H1 (cell line): ENCODE measurements around the gene UMAD1. TPM values are rescaled to one million over a fixed set of nuclear protein-coding genes. Genes with fewer than 3 reads are reported as not detected.

Source experiments
- CTCF ChIA-PET: fragments of 300-600 bp; sonication (Branson Sonifier 250); formaldehyde crosslinking; loops from one replicate; lab custom pipeline; 2021; ENCODE audit not compliant: partially characterized antibody; lab: Charles Lee
- POLR2A ChIA-PET: fragments of 300-600 bp; sonication (Branson Sonifier 250); formaldehyde crosslinking; loops from one replicate; lab custom pipeline; 2021; ENCODE audit warnings: inconsistent platforms; ENCODE audit not compliant: partially characterized antibody; lab: Charles Lee
- DNase-seq, 2 experiments: peaks; one replicate each; pipeline versions ENCODE4 v3.0.0 to v3.0.0-alpha.2; 2010 to 2022; ENCODE audit warnings: low spot score in 2 of 2, low read depth in 1 of 2, mixed read lengths in 1 of 2
- FAIRE-seq: peaks from 2 replicates; lab custom pipeline; 2011; peaks lifted over from hg19 to GRCh38; lab: Jason Lieb, UNC
- H2AFZ ChIP-seq: 2 replicates; pipeline ENCODE4 v1.8.1; 2012; ENCODE audit warnings: low read length, inconsistent platforms
- H2AK5ac ChIP-seq: 2 replicates; pipeline ENCODE4 v1.6.1; 2013; ENCODE audit warnings: low read depth, low read length
- H2BK120ac ChIP-seq: replicated peaks from 2 replicates; pipeline ENCODE3; 2013; ENCODE audit warnings: low read depth, low read length, inconsistent platforms
- H2BK12ac ChIP-seq: 2 replicates; pipeline ENCODE4 v1.6.1; 2013; ENCODE audit warnings: low read depth, low read length
- H2BK15ac ChIP-seq: 2 replicates; pipeline ENCODE4 v1.6.1; 2013; ENCODE audit warnings: low read length
- H2BK20ac ChIP-seq: 2 replicates; pipeline ENCODE4 v1.6.1; 2013; ENCODE audit warnings: low read length
- H2BK5ac ChIP-seq: 2 replicates; pipeline ENCODE4 v1.6.1; 2013; ENCODE audit warnings: low read depth, low read length
- H3K14ac ChIP-seq: 2 replicates; pipeline ENCODE4 v1.6.1; 2013; ENCODE audit warnings: inconsistent platforms; ENCODE audit not compliant: insufficient read length
- H3K18ac ChIP-seq: 2 replicates; pipeline ENCODE4 v1.6.1; 2013; ENCODE audit warnings: low read length; ENCODE audit errors: extremely low read depth
- H3K23ac ChIP-seq: 2 replicates; pipeline ENCODE4 v1.6.1; 2013; ENCODE audit warnings: inconsistent platforms; ENCODE audit not compliant: insufficient read length
- H3K23me2 ChIP-seq: 2 replicates; pipeline ENCODE4 v1.6.1; 2013; ENCODE audit warnings: low read depth, low read length
- H3K27ac ChIP-seq: 2 replicates; pipeline ENCODE4 v1.6.1; 2011; ENCODE audit warnings: low read depth, low read length, inconsistent platforms
- H3K27me3 ChIP-seq, 4 experiments: replicated peaks in 1 of 4; 1 replicate in 1 of 4; 2 replicates in 3 of 4; pipeline versions ENCODE4 v1.6.1 to v1.8.1; 2011 to 2013; ENCODE audit warnings: low read length in 3 of 4, mild to moderate bottlenecking in 3 of 4, inconsistent platforms in 2 of 4, mixed read lengths in 2 of 4, moderate library complexity in 1 of 4; ENCODE audit not compliant: control insufficient read depth in 3 of 4, insufficient read depth in 3 of 4; ENCODE audit errors: extremely low read depth in 1 of 4
- H3K36me3 ChIP-seq, 4 experiments: 2 replicates each; pipeline versions ENCODE4 v1.6.1 to v1.8.1; 2011 to 2013; ENCODE audit warnings: mild to moderate bottlenecking in 4 of 4, low read length in 3 of 4, moderate library complexity in 2 of 4, control low read depth in 1 of 4, inconsistent platforms in 1 of 4; ENCODE audit not compliant: insufficient read depth in 4 of 4, control insufficient read depth in 2 of 4
- H3K4ac ChIP-seq: replicated peaks from 2 replicates; pipeline ENCODE3; 2013; ENCODE audit warnings: low read length, low read depth, mixed read lengths, inconsistent platforms; ENCODE audit not compliant: insufficient read length
- H3K4me1 ChIP-seq, 4 experiments: replicated peaks in 1 of 4; 1 replicate in 1 of 4; 2 replicates in 3 of 4; pipeline versions ENCODE4 v1.6.1 to v1.8.1; 2011 to 2013; ENCODE audit warnings: low read length in 3 of 4, inconsistent platforms in 2 of 4, mixed read lengths in 1 of 4; ENCODE audit not compliant: insufficient read depth in 4 of 4, control insufficient read depth in 3 of 4
- H3K4me2 ChIP-seq, 2 experiments: 2 replicates each; pipeline versions ENCODE4 v1.6.1 to v1.8.1; 2011 to 2013; ENCODE audit warnings: low read depth in 2 of 2, low read length in 2 of 2, control low read depth in 1 of 2, inconsistent platforms in 1 of 2, mild to moderate bottlenecking in 1 of 2; ENCODE audit not compliant: insufficient read depth in 1 of 2
- H3K4me3 ChIP-seq, 4 experiments: fragments of 200-600, 300-600 bp in 1 of 4; sonication (generic), shearing (Covaris generic), sonication (Bioruptor Twin) in 1 of 4; 2 replicates each; pipeline versions ENCODE4 v1.5.1 to v1.8.1; 2011 to 2016; ENCODE audit warnings: low read length in 4 of 4, low read depth in 3 of 4, control low read depth in 2 of 4, inconsistent platforms in 2 of 4, mild to moderate bottlenecking in 2 of 4, mixed read lengths in 1 of 4, moderate library complexity in 1 of 4; ENCODE audit not compliant: insufficient read depth in 2 of 4; ENCODE audit errors: extremely low read depth in 1 of 4
- H3K56ac ChIP-seq: replicated peaks from 2 replicates; pipeline ENCODE3; 2013; ENCODE audit warnings: low read depth, mild to moderate bottlenecking, mixed read lengths, low read length, inconsistent platforms; ENCODE audit not compliant: insufficient read length
- H3K79me1 ChIP-seq: 2 replicates; pipeline ENCODE4 v1.6.1; 2013; ENCODE audit warnings: low read depth, low read length, control low read depth
- H3K79me2 ChIP-seq, 2 experiments: 2 replicates each; pipeline versions ENCODE4 v1.6.1 to v1.8.1; 2012 to 2013; ENCODE audit warnings: low read length in 2 of 2, mild to moderate bottlenecking in 2 of 2, inconsistent platforms in 1 of 2; ENCODE audit not compliant: insufficient read depth in 2 of 2, control insufficient read depth in 1 of 2
- H3K9ac ChIP-seq, 4 experiments: replicated peaks in 1 of 4; 1 replicate in 1 of 4; 2 replicates in 3 of 4; pipeline versions ENCODE4 v1.6.1 to v1.8.1; 2011 to 2013; ENCODE audit warnings: low read depth in 3 of 4, low read length in 3 of 4, control low read depth in 2 of 4, mild to moderate bottlenecking in 2 of 4, moderate library complexity in 2 of 4, inconsistent platforms in 1 of 4; ENCODE audit errors: extremely low read depth in 1 of 4
- H3K9me3 ChIP-seq, 2 experiments: 2 replicates each; pipeline versions ENCODE4 v1.6.1 to v1.8.1; 2012 to 2013; ENCODE audit warnings: mild to moderate bottlenecking in 2 of 2, moderate library complexity in 2 of 2, control low read depth in 1 of 2, inconsistent platforms in 1 of 2, low read depth in 1 of 2, low read length in 1 of 2, mixed read lengths in 1 of 2; ENCODE audit not compliant: insufficient read depth in 2 of 2
- H4K20me1 ChIP-seq, 2 experiments: replicated peaks in 1 of 2; 2 replicates each; pipeline versions ENCODE3 to v1.8.1; 2011 to 2013; ENCODE audit warnings: inconsistent platforms in 2 of 2, low read length in 2 of 2, mild to moderate bottlenecking in 1 of 2; ENCODE audit not compliant: insufficient read depth in 2 of 2, control insufficient read depth in 1 of 2
- H4K5ac ChIP-seq: 2 replicates; pipeline ENCODE4 v1.6.1; 2013; ENCODE audit warnings: low read length, low read depth, mixed read lengths, inconsistent platforms; ENCODE audit not compliant: insufficient read length
- H4K8ac ChIP-seq: 2 replicates; pipeline ENCODE4 v1.8.0; 2013; ENCODE audit warnings: mild to moderate bottlenecking, moderate library complexity, low read length, inconsistent platforms; ENCODE audit not compliant: insufficient read depth; ENCODE audit errors: extremely low read depth
- H4K91ac ChIP-seq: replicated peaks from 2 replicates; pipeline ENCODE3; 2013; ENCODE audit warnings: low read length, mixed read lengths, inconsistent platforms; ENCODE audit not compliant: insufficient read length
- CBX8 ChIP-seq: fragments of 300-800, 300-1000 bp; sonication (generic); IDR thresholded peaks from 2 replicates; pipeline ENCODE4 v1.7.1; 2016; ENCODE audit warnings: low read depth, low read length, borderline replicate concordance
- EP300 ChIP-seq, 2 experiments: IDR thresholded peaks; 1 replicate in 1 of 2; 2 replicates in 1 of 2; pipeline ENCODE4 v1.6.1; 2011 to 2012; ENCODE audit warnings: low read depth in 2 of 2, low read length in 2 of 2, mild to moderate bottlenecking in 2 of 2, borderline replicate concordance in 1 of 2, inconsistent platforms in 1 of 2, moderate library complexity in 1 of 2
- RXRA ChIP-seq: IDR thresholded peaks from 2 replicates; pipeline ENCODE4 v1.6.1; 2011; ENCODE audit warnings: low read depth, mild to moderate bottlenecking, low read length, moderate library complexity; ENCODE audit not compliant: insufficient read depth
- SIN3A ChIP-seq, 2 experiments: IDR thresholded peaks in 1 of 2; conservative IDR thresholded peaks in 1 of 2; 2 replicates each; pipeline ENCODE4 v1.6.1; 2011 to 2012; ENCODE audit warnings: low read length in 2 of 2, improper control_type of control experiment in 1 of 2, low read depth in 1 of 2, mild to moderate bottlenecking in 1 of 2
- WGBS, 2 experiments: shearing (Covaris generic) in 1 of 2; methylation state at CpG; one replicate each; pipeline versions ENCODE4 v1.1.6 to v1.1.7; 2013 to 2015; ENCODE audit warnings: low lambda C conversion rate in 2 of 2, mixed read lengths in 2 of 2, inconsistent platforms in 1 of 2, low coverage in 1 of 2, missing lambda C conversion rate in 1 of 2; ENCODE audit not compliant: insufficient replicate concordance in 2 of 2, insufficient coverage in 1 of 2, insufficient read length in 1 of 2; ENCODE audit errors: extremely low coverage in 1 of 2, missing lambda C conversion rate in 1 of 2; 5-methylcytosine and 5-hydroxymethylcytosine counted together
- polyA plus RNA-seq, 7 experiments: library from polyadenylated mRNA; depleted of rRNA in 3 of 7; stranded (reverse) in 5 of 7; unstranded in 2 of 7; fragments of >200 nt in 5 of 7; fragments of 200-250 nt in 2 of 7; gene quantifications; 1 replicate in 5 of 7; 2 replicates in 1 of 7; 4 replicates in 1 of 7; pipeline versions ENCODE4 v1.2.1 to v1.2.3, GENCODE V29; 2011 to 2013; ENCODE audit warnings: missing spikeins in 2 of 7, mixed read lengths in 2 of 7
- total RNA-seq: library from RNA; stranded (reverse); fragmentation: NEBNext Ultra II Directional; extraction: Animal tissue kit (Norgen Biotek cat#: 25700); gene quantifications from 2 replicates; pipeline ENCODE4 v1.2.1, GENCODE V29; 2021

UMAD1 gene
- total and polyA plus RNA-seq, 2 of the 8 experiments (the other 6 are each of a cell fraction or from before 2014, with no cell fraction given) = 10.4 to 12.3 TPM

DNA sequence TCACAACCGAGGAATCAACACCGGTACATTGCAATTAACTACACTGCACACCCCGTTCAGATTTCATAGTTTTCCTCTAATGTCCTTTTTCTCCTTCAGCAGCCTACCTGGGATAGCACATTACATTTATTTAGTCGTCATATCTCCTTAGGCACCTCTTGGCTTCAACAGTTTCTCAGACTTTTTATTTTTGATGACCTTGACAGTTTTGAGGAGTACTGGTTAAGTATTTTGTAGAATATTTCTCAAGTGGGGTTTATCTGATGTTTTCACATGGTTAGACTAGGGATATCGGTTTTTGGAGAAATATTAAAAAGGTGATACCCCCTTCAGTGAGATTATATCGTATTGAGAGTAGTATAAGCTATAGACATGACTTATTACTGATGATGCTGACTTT, 241.0 kb downstream of the UMAD1 start:
- Histone ChIP-seq H3K9ac (no peak overlapping the region), H3K27ac (no peak overlapping the region), H4K20me1 (no peaks in the 10 kb centered on the region), H3K4me3 (no peak overlapping the region), H3K23ac (no peak overlapping the region), H3K4me1 (no peaks in the 10 kb centered on the region), H2BK12ac (no peak overlapping the region), H3K4me2 (no peak overlapping the region), H2AK5ac (no peak overlapping the region), H3K23me2 (no peaks in the 10 kb centered on the region), H3K36me3 (no peaks in the 10 kb centered on the region), H2BK5ac (no peak overlapping the region), H2AFZ (no peak overlapping the region), H3K79me2 (no peaks in the 10 kb centered on the region), H4K91ac (no peak overlapping the region), H3K9me3 (no peaks in the 10 kb centered on the region), H3K56ac (no peak overlapping the region), H3K79me1 (no peaks in the 10 kb centered on the region), H3K27me3 (no peaks in the 10 kb centered on the region; a peak in 1 of 7 replicates), H3K14ac (no peak overlapping the region), H4K8ac (no peak overlapping the region), H2BK15ac (no peak overlapping the region)
- WGBS, 2 experiments = 73% methylated on average over 6 of the region's 6 CpGs; no CpG with 5 or more reads in 1 of the 2 experiments
- FAIRE-seq (no peak), DNase-seq (no peak)
- POLR2A ChIA-PET = interaction anchor here (0.6 kb wide), 1 partner anchor 8 kb away, joined by 3 read pairs; no protein-coding TSS in a partner anchor
- TF ChIP-seq SIN3A (conservative IDR thresholded peaks at IDR 0.05 in 1 of 2, IDR thresholded peaks at IDR 0.05 in 1 of 2; ENCODE audit: low read depth in 1 of 2, low read length in 2 of 2) (no peak), CBX8 (no peak), EP300 (IDR thresholded peaks at IDR 0.05; ENCODE audit: borderline replicate concordance in 1 of 2, low read depth in 2 of 2, low read length in 2 of 2) (no peak), RXRA (no peak)
- TF ChIP-seq, all 59 proteins: peak for 0
- Histone ChIP-seq H3K4ac (no peak overlapping the region), H2BK20ac (no peak overlapping the region), H2BK120ac (no peak overlapping the region), H4K5ac (no peak overlapping the region), H3K18ac (no peak overlapping the region)
- CTCF ChIA-PET = no interaction called here
